ENCODE data around the gene KRT86.

- TF ChIP-seq EZH2 (IDR thresholded peaks at IDR 0.05; ENCODE audit: insufficient read depth, poor library complexity, severe bottlenecking), result no peak
- no peak for TF ChIP-seq EZH2phosphoT487 (IDR thresholded peaks at IDR 0.05; ENCODE audit: insufficient read depth, low read depth)
These were observed 4.4 kb downstream of the KRT86 start for GRCh38 chr12:52278575-52279421.
